Smooth muscle cell (in vitro differentiated cells): ENCODE data around the gene LRRC14B. TPM values are rescaled to one million over a fixed set of nuclear protein-coding genes. Genes with fewer than 3 reads are reported as not detected.

Experiments
- DNase-seq: peaks from one replicate; lab custom pipeline; 2025; ENCODE audit not compliant: unreplicated experiment; lab: John Stamatoyannopoulos, UW
- H2AFZ ChIP-seq: fragments of 200-600 bp; sonication (generic); 2 replicates; pipeline ENCODE4 v1.6.0; 2016; ENCODE audit warnings: antibody characterized with exemption, low read depth, mild to moderate bottlenecking
- H3F3A ChIP-seq: fragments of 200-600 bp; sonication (generic); 2 replicates; pipeline ENCODE4 v1.6.0; 2017; ENCODE audit warnings: antibody characterized with exemption, low read depth
- H3K27ac ChIP-seq: fragments of 200-600 bp; sonication (generic); 2 replicates; pipeline ENCODE4 v1.5.1; 2016; ENCODE audit warnings: low read depth, mild to moderate bottlenecking
- H3K27me3 ChIP-seq: fragments of 200-600 bp; sonication (generic); 2 replicates; pipeline ENCODE4 v1.6.1; 2016; ENCODE audit warnings: low read depth, mild to moderate bottlenecking
- H3K36me3 ChIP-seq: fragments of 200-600 bp; sonication (generic); 2 replicates; pipeline ENCODE4 v1.5.1; 2016; ENCODE audit warnings: low read depth
- H3K4me1 ChIP-seq: fragments of 200-600 bp; sonication (generic); 2 replicates; pipeline ENCODE4 v1.5.1; 2016; ENCODE audit warnings: low read depth
- H3K4me2 ChIP-seq: fragments of 200-600 bp; sonication (generic); 2 replicates; pipeline ENCODE4 v1.6.0; 2016; ENCODE audit warnings: mild to moderate bottlenecking
- H3K4me3 ChIP-seq: fragments of 200-600 bp; sonication (generic); 2 replicates; pipeline ENCODE4 v1.5.1; 2016; ENCODE audit warnings: mild to moderate bottlenecking
- H3K79me2 ChIP-seq: fragments of 200-600 bp; sonication (generic); 2 replicates; pipeline ENCODE4 v1.6.0; 2016; ENCODE audit warnings: low read depth, mild to moderate bottlenecking
- H3K9ac ChIP-seq: fragments of 200-600 bp; sonication (generic); 2 replicates; pipeline ENCODE4 v1.6.0; 2016; ENCODE audit warnings: low read depth
- H3K9me3 ChIP-seq: fragments of 200-600 bp; sonication (generic); replicated peaks from 2 replicates; pipeline ENCODE4 v1.5.1; 2016; ENCODE audit warnings: low read depth
- H4K20me1 ChIP-seq: fragments of 200-600 bp; sonication (generic); 2 replicates; pipeline ENCODE4 v1.6.0; 2016; ENCODE audit warnings: low read depth
- CTCF ChIP-seq: fragments of 200-600 bp; sonication (generic); IDR thresholded peaks from 2 replicates; pipeline ENCODE4 v1.5.1; 2017; ENCODE audit warnings: borderline replicate concordance, mild to moderate bottlenecking, antibody characterized with exemption; ENCODE audit not compliant: insufficient read depth, poor library complexity, severe bottlenecking
- WGBS: methylation state at CpG from one replicate; pipeline ENCODE4 v1.1.7; 2016; ENCODE audit warnings: low lambda C conversion rate; 5-methylcytosine and 5-hydroxymethylcytosine counted together
- polyA plus RNA-seq: library from polyadenylated mRNA; unstranded; fragments of >200 nt; fragmentation: Nextera tagmentation; extraction: Ambion mirVana; gene quantifications from 2 replicates; pipeline ENCODE4 v1.2.1, GENCODE V29; 2016
- total RNA-seq: library from RNA; depleted of rRNA; stranded (reverse); fragments of >200 nt; gene quantifications from 2 replicates; pipeline ENCODE4 v1.2.3, GENCODE V29; 2014

The LRRC14B gene
- total RNA-seq (0.22 TPM in 1 of 2 replicates, not detected in the other), polyA plus RNA-seq (0.11 TPM in 1 of 2 replicates, not detected in the other)

GRCh38 chr5:191036-191948 lies at the start of gene LRRC14B:
Gene LRRC14B, plus strand, starts transcription at chr5:191495. Its CDS starts 44 bp downstream, at chr5:191539.
- Histone ChIP-seq H3K27ac (no peak within 1 kb of the TSS), H3F3A (no peaks in the 10 kb centered on the region), H3K36me3 (no peaks in the 10 kb centered on the region), H3K4me1 (peaks cover 3% of the 10 kb centered on the region), H3K27me3 (no peaks in the 10 kb centered on the region), H3K9ac (no peak within 1 kb of the TSS), H2AFZ (no peak within 1 kb of the TSS), H4K20me1 (peaks cover 4% of the 10 kb centered on the region), H3K4me3 (no peak within 1 kb of the TSS), H3K9me3 (no peaks in the 10 kb centered on the region), H3K4me2 (no peak within 1 kb of the TSS), H3K79me2 (no peaks in the 10 kb centered on the region)
- WGBS: 93% methylated on average over 44 of the region's 56 CpGs
- TF ChIP-seq CTCF: no peak
- no peak for DNase-seq

GRCh38 chr5:141761-142160 lies 49.5 kb upstream of the LRRC14B start:
- Histone ChIP-seq H3F3A (no peaks in the 10 kb centered on the region), H3K27me3 (no peaks in the 10 kb centered on the region), H3K27ac (no peak overlapping the region), H3K79me2 (no peaks in the 10 kb centered on the region), H3K36me3 (no peaks in the 10 kb centered on the region), H2AFZ (no peak overlapping the region), H3K4me3 (no peak overlapping the region), H3K9ac (no peak overlapping the region), H4K20me1 (no peaks in the 10 kb centered on the region), H3K4me2 (no peak overlapping the region), H3K4me1 (no peaks in the 10 kb centered on the region), H3K9me3 (no peaks in the 10 kb centered on the region)
- DNase-seq: no peak
- TF ChIP-seq CTCF: no peak
- WGBS: 91% methylated on average over 12 of the region's 12 CpGs

- DNase-seq: no peak
- 95% methylated on average over 18 of the region's 18 CpGs for WGBS
- H3K27me3 ChIP-seq: no peaks in the 10 kb centered on the region
Observed at GRCh38 chr5:142246-142810, 49.0 kb upstream of the LRRC14B start.

More at GRCh38 chr5:142246-142810, 49.0 kb upstream of the LRRC14B start:
- Histone ChIP-seq H3K79me2 (no peaks in the 10 kb centered on the region), H3K27ac (no peak overlapping the region), H3K9me3 (no peaks in the 10 kb centered on the region), H3K9ac (no peak overlapping the region), H2AFZ (no peak overlapping the region), H3K4me1 (no peaks in the 10 kb centered on the region), H4K20me1 (no peaks in the 10 kb centered on the region), H3K4me2 (no peak overlapping the region), H3K4me3 (no peak overlapping the region), H3K36me3 (no peaks in the 10 kb centered on the region), H3F3A (no peaks in the 10 kb centered on the region)
- no peak for TF ChIP-seq CTCF
